Neuronal stem cell (in vitro differentiated cells): ENCODE measurements around the gene PIP4K2C.
A peak's percentile ranks its signal among the peaks of the same experiment; 100 is the strongest.
"Not testable (repeated sequence)": the region's sequence is repeated elsewhere in the genome, so short reads cannot be mapped to it uniquely, and the experiment has no call there.

Source experiments
- DNase-seq: peaks from one replicate; pipeline ENCODE4 v3.0.0-alpha.2; 2013; ENCODE audit warnings: low spot score
- H2AFZ ChIP-seq: one replicate; pipeline ENCODE4 v1.6.1; 2013; ENCODE audit warnings: mild to moderate bottlenecking, low read length, inconsistent platforms
- H2AK5ac ChIP-seq: 2 replicates; pipeline ENCODE4 v1.6.1; 2013; ENCODE audit warnings: low read depth, mild to moderate bottlenecking, inconsistent platforms, low read length, moderate library complexity, mixed read lengths
- H2BK120ac ChIP-seq: 2 replicates; pipeline ENCODE4 v1.6.1; 2013; ENCODE audit warnings: low read depth, mild to moderate bottlenecking, inconsistent platforms, low read length, moderate library complexity, mixed read lengths
- H2BK12ac ChIP-seq: one replicate; pipeline ENCODE4 v1.6.1; 2013; ENCODE audit warnings: low read length, inconsistent platforms
- H2BK15ac ChIP-seq: 2 replicates; pipeline ENCODE4 v1.6.1; 2013; ENCODE audit warnings: mild to moderate bottlenecking, low read length, inconsistent platforms, mixed read lengths
- H2BK5ac ChIP-seq: one replicate; pipeline ENCODE4 v1.6.1; 2013; ENCODE audit warnings: inconsistent platforms, mild to moderate bottlenecking, low read length, moderate library complexity
- H3K14ac ChIP-seq: one replicate; pipeline ENCODE4 v1.6.1; 2013; ENCODE audit warnings: low read length, inconsistent platforms
- H3K18ac ChIP-seq: 2 replicates; pipeline ENCODE4 v1.6.1; 2013; ENCODE audit warnings: low read length, inconsistent platforms
- H3K23ac ChIP-seq: 2 replicates; pipeline ENCODE4 v1.6.1; 2013; ENCODE audit warnings: low read depth, mild to moderate bottlenecking, mixed read lengths, low read length, inconsistent platforms; ENCODE audit not compliant: poor library complexity
- H3K27ac ChIP-seq: replicated peaks from 3 replicates; pipeline ENCODE4 v1.5.1; 2013; ENCODE audit warnings: low read length, inconsistent platforms
- H3K27me3 ChIP-seq, 3 experiments: 2 replicates each; pipeline ENCODE4 v1.6.1; 2013; ENCODE audit warnings: low read length in 3 of 3, mild to moderate bottlenecking in 2 of 3, inconsistent platforms in 1 of 3, low read depth in 1 of 3, mixed read lengths in 1 of 3, moderate library complexity in 1 of 3; ENCODE audit not compliant: control insufficient read depth in 3 of 3, insufficient read depth in 3 of 3
- H3K36me3 ChIP-seq, 2 donors: replicated peaks in 1 of 2; 2 replicates each; pipeline ENCODE4 v1.6.1; 2013; ENCODE audit warnings: low read length in 2 of 2; ENCODE audit not compliant: control insufficient read depth in 2 of 2, insufficient read depth in 2 of 2
- H3K4ac ChIP-seq: 2 replicates; pipeline ENCODE4 v1.6.1; 2013; ENCODE audit warnings: inconsistent platforms, mild to moderate bottlenecking, low read length, moderate library complexity
- H3K4me1 ChIP-seq, 2 donors: 1 replicate in 1 of 2; 2 replicates in 1 of 2; pipeline ENCODE4 v1.6.1; 2013; ENCODE audit warnings: low read length in 2 of 2, low read depth in 1 of 2; ENCODE audit not compliant: control insufficient read depth in 2 of 2, insufficient read depth in 1 of 2
- H3K4me2 ChIP-seq: one replicate; pipeline ENCODE4 v1.6.1; 2013; ENCODE audit warnings: mild to moderate bottlenecking, low read length, inconsistent platforms; ENCODE audit not compliant: insufficient read depth, poor library complexity, severe bottlenecking
- H3K4me3 ChIP-seq, 2 donors: 2 replicates each; pipeline ENCODE4 v1.5.1; 2013; ENCODE audit warnings: low read length in 2 of 2, mild to moderate bottlenecking in 2 of 2, inconsistent platforms in 1 of 2, moderate library complexity in 1 of 2
- H3K79me1 ChIP-seq: one replicate; pipeline ENCODE4 v1.6.1; 2013; ENCODE audit warnings: low read depth, mild to moderate bottlenecking, inconsistent platforms, low read length, moderate library complexity
- H3K9ac ChIP-seq: one replicate; pipeline ENCODE4 v1.6.1; 2013; ENCODE audit warnings: mild to moderate bottlenecking, low read depth, low read length, inconsistent platforms; ENCODE audit not compliant: poor library complexity
- H3K9me3 ChIP-seq, 2 donors: replicated peaks in 1 of 2; 2 replicates each; pipeline versions ENCODE3 to v1.6.1; 2013; ENCODE audit warnings: low read length in 2 of 2, mild to moderate bottlenecking in 2 of 2, inconsistent platforms in 1 of 2, low read depth in 1 of 2, mixed read lengths in 1 of 2, moderate library complexity in 1 of 2; ENCODE audit not compliant: control insufficient read depth in 2 of 2, insufficient read depth in 1 of 2
- H4K8ac ChIP-seq: one replicate; pipeline ENCODE4 v1.6.1; 2013; ENCODE audit warnings: low read depth, mild to moderate bottlenecking, inconsistent platforms, low read length, moderate library complexity
- H4K91ac ChIP-seq: one replicate; pipeline ENCODE4 v1.6.1; 2013; ENCODE audit warnings: low read length, low read depth, mild to moderate bottlenecking, inconsistent platforms; ENCODE audit not compliant: poor library complexity
- WGBS, 2 donors: extraction: QIAGEN DNeasy Blood & Tissue Kit; methylation state at CpG; one replicate each; pipeline ENCODE4 v1.1.7; 2013; ENCODE audit warnings: missing lambda C conversion rate in 2 of 2, mixed read lengths in 1 of 2; ENCODE audit not compliant: insufficient read length in 2 of 2, insufficient replicate concordance in 1 of 2; ENCODE audit errors: extremely low coverage in 2 of 2; 5-methylcytosine and 5-hydroxymethylcytosine counted together

The PIP4K2C gene

DNA sequence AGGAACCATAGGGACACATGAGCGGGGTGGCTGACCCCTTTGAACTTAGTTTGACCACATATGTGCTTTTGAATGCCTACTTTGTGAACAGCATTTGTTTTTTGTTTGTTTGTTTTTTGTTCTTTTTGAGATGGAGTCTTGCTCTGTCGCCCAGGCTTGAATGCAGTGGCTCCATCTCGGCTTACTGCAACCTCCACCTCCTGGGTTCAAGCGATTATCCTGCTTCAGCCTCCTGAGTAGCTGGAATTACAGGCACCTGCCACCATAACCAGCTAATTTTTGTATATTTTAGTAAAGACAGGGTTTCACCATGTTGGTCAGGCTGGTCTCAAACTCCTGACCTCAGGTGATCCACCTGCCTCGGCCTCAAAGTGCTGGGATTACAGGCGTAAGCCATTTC, 27.4 kb downstream of the PIP4K2C start:
- not testable (repeated sequence) for H3K79me1 ChIP-seq, H4K91ac ChIP-seq, H2BK12ac ChIP-seq, H3K4me2 ChIP-seq, H3K9me3 ChIP-seq, H2BK5ac ChIP-seq, H2BK120ac ChIP-seq, H2AFZ ChIP-seq, H2AK5ac ChIP-seq, H3K14ac ChIP-seq, H3K4me1 ChIP-seq, H3K23ac ChIP-seq, H3K27ac ChIP-seq, H3K4ac ChIP-seq, DNase-seq, H3K18ac ChIP-seq, H4K8ac ChIP-seq, H3K4me3 ChIP-seq, H2BK15ac ChIP-seq, H3K9ac ChIP-seq
- no CpG with 5 or more reads among the region's 6 CpGs for WGBS, 2 donors
- Histone ChIP-seq H3K36me3 (peaks cover 10 to 47% of the 10 kb centered on the region in 2 donors), H3K27me3 (peaks cover 0 to 57% (median 32%) of the 10 kb centered on the region in 3 experiments)

DNA sequence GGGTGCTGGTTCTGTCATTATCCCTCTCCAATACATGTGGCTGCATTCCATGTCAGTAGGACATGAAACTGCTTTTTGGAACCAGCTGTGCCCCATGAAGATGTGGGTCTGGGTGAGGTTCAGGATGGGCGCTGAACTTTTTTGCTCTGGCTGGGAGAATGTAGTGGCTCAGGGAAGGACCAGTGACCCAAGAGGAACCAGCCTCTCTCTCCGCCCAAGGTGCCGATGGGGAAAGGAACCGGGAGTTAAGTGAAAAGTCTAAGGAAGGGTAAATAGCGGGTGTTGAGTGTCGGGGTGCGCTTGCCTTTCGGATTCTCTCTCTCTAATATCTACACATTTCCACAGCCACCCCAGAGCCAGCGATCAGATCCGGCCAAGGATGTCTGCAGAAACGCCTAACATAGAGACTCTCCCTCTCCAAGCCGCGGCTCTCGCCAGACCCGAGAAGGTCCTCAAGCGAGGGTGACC, 28.0 kb downstream of the PIP4K2C start:
- Histone ChIP-seq H3K14ac (no peak overlapping the region), H2BK12ac (no peak overlapping the region), H3K4ac (no peak overlapping the region), H3K23ac (no peak overlapping the region), H3K79me1 (no peaks in the 10 kb centered on the region), H4K91ac (no peak overlapping the region), H3K27ac (no peak overlapping the region), H3K4me2 (peak overlapping the region; percentile 70), H3K4me3 (no peak overlapping the region), H3K9ac (no peak overlapping the region), H2AFZ (no peak overlapping the region), H3K9me3 (no peaks in the 10 kb centered on the region), H2BK120ac (no peak overlapping the region), H2BK5ac (no peak overlapping the region), H3K18ac (no peak overlapping the region), H2AK5ac (no peak overlapping the region), H3K27me3 (peaks cover 0 to 63% (median 32%) of the 10 kb centered on the region in 3 experiments), H3K36me3 (peaks cover 10 to 41% of the 10 kb centered on the region in 2 donors), H3K4me1 (peaks cover 1 to 6% of the 10 kb centered on the region in 2 donors), H4K8ac (no peak overlapping the region), H2BK15ac (no peak overlapping the region)
- WGBS, 2 donors: no CpG with 5 or more reads among the region's 16 CpGs
- DNase-seq: no peak

DNA sequence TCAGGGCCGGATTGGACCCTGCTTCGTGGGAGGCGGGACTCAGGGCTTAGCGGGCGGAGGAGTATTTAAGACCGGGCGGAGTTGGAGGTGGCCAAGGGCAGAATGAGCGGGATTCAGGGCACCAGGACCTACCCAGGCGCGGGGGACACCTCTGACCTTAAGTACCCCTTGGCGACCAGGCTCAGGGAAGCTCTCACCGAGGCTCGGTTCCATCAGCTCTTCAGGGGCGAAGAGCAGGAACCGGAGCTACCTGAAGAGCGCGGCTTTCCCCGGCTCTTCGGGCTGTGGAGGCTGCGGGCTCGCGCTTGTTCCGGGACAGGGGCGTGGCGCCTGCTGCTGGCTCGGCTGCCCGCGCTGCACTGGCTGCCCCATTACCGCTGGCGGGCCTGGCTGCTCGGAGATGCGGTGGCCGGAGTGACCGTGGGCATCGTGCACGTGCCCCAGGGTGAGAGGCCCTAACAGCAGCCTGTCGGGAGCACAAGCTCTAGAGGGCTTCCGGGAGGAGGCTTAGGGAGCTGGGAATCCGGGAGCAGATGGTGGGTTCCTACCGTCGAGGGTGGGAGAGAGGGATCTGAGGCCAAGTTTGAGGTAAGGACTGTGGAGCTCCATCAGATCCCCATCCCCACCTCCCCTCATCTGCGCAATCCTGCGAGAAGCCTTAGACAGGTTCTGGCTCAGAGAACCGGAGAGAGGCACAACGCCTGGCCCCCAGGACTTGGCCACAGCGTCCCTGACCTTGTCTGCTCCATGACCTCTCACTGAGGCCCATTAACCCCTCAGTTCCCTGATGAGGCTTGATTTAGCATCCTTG, 28.6 kb downstream of the PIP4K2C start:
- H2BK12ac ChIP-seq: no peak overlapping the region
- peak overlapping the region; percentile 70 for H3K4me2 ChIP-seq
- no peaks in the 10 kb centered on the region for H3K9me3 ChIP-seq
- no CpG with 5 or more reads among the region's 46 CpGs for WGBS, 2 donors
- no peak overlapping the region for H3K14ac ChIP-seq
- peaks cover 8 to 35% of the 10 kb centered on the region in 2 donors for H3K36me3 ChIP-seq
- H3K23ac ChIP-seq: peak overlapping the region; percentile 17
- no peak overlapping the region for H4K8ac ChIP-seq
- peak overlapping the region in 1 of 2 donors; percentile 51 for H3K4me3 ChIP-seq
- H3K79me1 ChIP-seq: peaks cover 1% of the 10 kb centered on the region
- H4K91ac ChIP-seq: no peak overlapping the region
- H3K27me3 ChIP-seq: peaks cover 0 to 69% (median 34%) of the 10 kb centered on the region in 3 experiments
- DNase-seq: no peak
- no peak overlapping the region for H2BK15ac ChIP-seq
- no peak overlapping the region for H3K27ac ChIP-seq
- peak overlapping the region; percentile 76 for H3K9ac ChIP-seq
- H3K18ac ChIP-seq: peak overlapping the region; percentile 7
- H2BK5ac ChIP-seq: no peak overlapping the region
- no peak overlapping the region for H3K4ac ChIP-seq
- peaks cover 1 to 6% of the 10 kb centered on the region in 2 donors for H3K4me1 ChIP-seq
- H2AFZ ChIP-seq: no peak overlapping the region
- H2AK5ac ChIP-seq: no peak overlapping the region
- no peak overlapping the region for H2BK120ac ChIP-seq

DNA sequence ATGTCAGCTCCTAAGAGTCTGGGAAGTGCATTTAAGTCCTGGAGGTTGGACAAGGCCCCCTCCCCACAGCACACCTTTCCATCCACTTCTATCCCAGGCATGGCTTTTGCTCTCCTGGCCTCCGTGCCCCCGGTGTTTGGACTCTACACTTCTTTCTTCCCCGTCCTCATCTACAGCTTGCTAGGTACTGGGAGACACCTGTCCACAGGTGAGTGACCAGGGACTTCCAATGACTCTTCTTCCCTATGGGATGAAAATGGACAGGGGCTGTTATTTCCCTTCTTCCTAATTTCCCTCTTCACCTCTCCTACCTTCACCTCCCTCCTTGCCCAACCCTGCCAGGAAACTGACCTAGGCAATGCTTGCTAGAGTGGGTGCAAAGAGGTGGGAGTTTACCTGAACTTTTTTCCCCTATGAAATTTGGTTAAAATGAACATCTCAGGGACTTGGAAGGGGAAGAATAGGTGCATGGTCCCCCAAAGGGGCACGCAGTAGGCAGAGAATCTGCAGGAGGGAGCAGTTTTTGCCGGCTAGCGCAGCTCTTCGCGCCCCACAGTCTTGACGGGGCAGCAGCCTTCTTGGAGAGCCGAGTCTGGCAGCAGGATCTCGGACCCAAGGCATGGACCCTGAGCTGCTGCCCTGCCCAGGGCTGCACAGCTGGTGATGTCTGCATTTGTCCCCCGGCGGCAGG, 29.4 kb downstream of the PIP4K2C start:
- Histone ChIP-seq H3K4me3 (no peak overlapping the region), H3K27ac (no peak overlapping the region), H3K79me1 (peaks cover 1% of the 10 kb centered on the region), H2BK12ac (no peak overlapping the region), H4K8ac (no peak overlapping the region), H2AFZ (no peak overlapping the region), H3K14ac (no peak overlapping the region), H2BK120ac (no peak overlapping the region), H3K27me3 (peaks cover 0 to 77% (median 34%) of the 10 kb centered on the region in 3 experiments), H2AK5ac (no peak overlapping the region), H3K9me3 (no peaks in the 10 kb centered on the region), H3K9ac (no peak overlapping the region), H3K4ac (no peak overlapping the region), H2BK15ac (no peak overlapping the region), H2BK5ac (no peak overlapping the region), H4K91ac (no peak overlapping the region), H3K4me1 (peaks cover 1 to 6% of the 10 kb centered on the region in 2 donors), H3K36me3 (peaks cover 6 to 35% of the 10 kb centered on the region in 2 donors), H3K4me2 (no peak overlapping the region), H3K18ac (peak overlapping the region; percentile 90), H3K23ac (peak overlapping the region; percentile 83)
- no peak for DNase-seq
- WGBS, 2 donors: no CpG with 5 or more reads among the region's 13 CpGs
